HG02798 (cell line): ENCODE data around the gene CKS1B.

Experiments used
- ATAC-seq: cut with Tn5 transposase; IDR thresholded peaks from one replicate; pipeline ENCODE4 v1.9.1; 2021; ENCODE audit warnings: mild to moderate bottlenecking; ENCODE audit not compliant: unreplicated experiment, poor library complexity

Gene CKS1B

GRCh38 chr1:154974102-154974807 is at the start of gene CKS1B:
Gene CKS1B (plus strand): TSS chr1:154974681. CDS start chr1:154974746, 65 bp downstream.
- peak; percentile 86 for ATAC-seq

- no peak for ATAC-seq
Observed at GRCh38 chr1:154925335-154926170, 48.9 kb upstream of the CKS1B start.

- no peak for ATAC-seq
Observed at GRCh38 chr1:154926201-154926600, 48.3 kb upstream of the CKS1B start.

- ATAC-seq: no peak
Observed at GRCh38 chr1:154931940-154932487, 42.5 kb upstream of the CKS1B start.

GRCh38 chr1:154934358-154934948 is 40.0 kb upstream of the CKS1B start:
- no peak for ATAC-seq

GRCh38 chr1:154935749-154936554 is 38.5 kb upstream of the CKS1B start:
- ATAC-seq: no peak

- peak; percentile 84 for ATAC-seq
Observed at GRCh38 chr1:154936555-154937084, 37.9 kb upstream of the CKS1B start, which contains the start of gene PMVK. Gene PMVK (minus strand): TSS chr1:154936719. CDS start chr1:154936685, 34 bp downstream.

- ATAC-seq: peak; percentile 70
Observed at GRCh38 chr1:154937085-154937987, 37.1 kb upstream of the CKS1B start.

- no peak for ATAC-seq
Observed at GRCh38 chr1:154937988-154938386, 36.5 kb upstream of the CKS1B start.

GRCh38 chr1:154938604-154939399 is 35.7 kb upstream of the CKS1B start:
- no peak for ATAC-seq

GRCh38 chr1:154940213-154940560 is 34.3 kb upstream of the CKS1B start:
- ATAC-seq: no peak

GRCh38 chr1:154940651-154941194 is 33.8 kb upstream of the CKS1B start:
- ATAC-seq: no peak

GRCh38 chr1:154941333-154942013 is 33.0 kb upstream of the CKS1B start:
- no peak for ATAC-seq

- peak; percentile 25 for ATAC-seq
Observed at GRCh38 chr1:154943649-154944400, 30.7 kb upstream of the CKS1B start.

GRCh38 chr1:154944401-154945159 is 29.9 kb upstream of the CKS1B start:
- no peak for ATAC-seq
